Measurements from ENCODE around the gene ULBP2.
"Not testable (repeated sequence)": the region's sequence is repeated elsewhere in the genome, so short reads cannot be mapped to it uniquely, and the experiment has no call there.

The ULBP2 gene

DNA sequence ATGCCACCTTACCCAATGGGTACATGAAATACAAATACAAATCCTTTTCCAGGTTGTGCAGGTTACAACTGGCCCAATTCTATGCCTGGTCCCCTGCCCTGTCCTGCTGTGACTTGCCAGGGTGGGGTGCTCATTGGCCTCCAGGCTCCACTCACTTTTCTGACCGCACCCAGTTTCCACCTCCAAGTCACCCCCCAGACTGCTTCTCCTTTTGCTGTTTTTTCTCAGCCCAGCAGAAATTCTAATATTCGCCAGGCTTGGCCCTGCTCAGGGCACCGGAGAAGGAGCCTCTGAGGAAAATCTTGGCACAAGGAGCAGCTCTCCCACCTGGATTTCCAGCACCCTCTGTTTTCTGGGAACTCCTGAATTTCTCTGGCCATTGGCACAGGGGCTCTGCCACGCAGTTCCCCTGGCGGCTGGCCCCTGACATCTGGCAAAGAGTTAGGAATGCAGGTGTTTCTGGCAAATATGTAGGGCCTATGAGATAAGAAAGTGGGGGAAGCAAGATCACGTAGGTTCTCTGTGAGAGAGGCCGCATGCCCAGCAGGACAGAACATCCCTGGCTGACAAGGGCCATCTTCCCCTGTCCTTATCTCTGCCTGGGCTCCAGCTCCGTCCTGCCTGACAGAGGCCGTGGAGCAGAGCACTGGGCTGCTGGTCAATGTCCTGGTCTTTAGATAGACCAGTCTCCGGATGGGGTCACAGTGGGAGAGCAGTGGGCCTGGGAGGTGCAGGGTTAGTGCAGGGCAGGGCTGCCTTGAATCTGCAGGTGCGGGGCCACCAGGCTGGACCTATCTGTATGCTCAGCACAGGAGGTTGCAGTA lies 41.0 kb upstream of the ULBP2 start:
- H3K27ac ChIP-seq (ENCODE audit: low read length), result no peak overlapping the region
- H3K27me3 ChIP-seq (ENCODE audit: low read depth, low read length), result no peaks in the 10 kb centered on the region
- H3K9me3 ChIP-seq (ENCODE audit: control insufficient read depth in 1 of 2, low read length in 2 of 2), result no peaks in the 10 kb centered on the region
- peaks cover 14 to 19% of the 10 kb centered on the region in 2 donors for H3K4me1 ChIP-seq (ENCODE audit: control insufficient read depth in 1 of 2, insufficient read depth in 2 of 2, low read length in 2 of 2)
- no peak overlapping the region for H3K4me3 ChIP-seq (ENCODE audit: low read depth in 1 of 2, low read length in 2 of 2)
- no peaks in the 10 kb centered on the region for H3K36me3 ChIP-seq (ENCODE audit: control insufficient read depth in 1 of 2, insufficient read depth in 2 of 2, low read length in 2 of 2)

DNA sequence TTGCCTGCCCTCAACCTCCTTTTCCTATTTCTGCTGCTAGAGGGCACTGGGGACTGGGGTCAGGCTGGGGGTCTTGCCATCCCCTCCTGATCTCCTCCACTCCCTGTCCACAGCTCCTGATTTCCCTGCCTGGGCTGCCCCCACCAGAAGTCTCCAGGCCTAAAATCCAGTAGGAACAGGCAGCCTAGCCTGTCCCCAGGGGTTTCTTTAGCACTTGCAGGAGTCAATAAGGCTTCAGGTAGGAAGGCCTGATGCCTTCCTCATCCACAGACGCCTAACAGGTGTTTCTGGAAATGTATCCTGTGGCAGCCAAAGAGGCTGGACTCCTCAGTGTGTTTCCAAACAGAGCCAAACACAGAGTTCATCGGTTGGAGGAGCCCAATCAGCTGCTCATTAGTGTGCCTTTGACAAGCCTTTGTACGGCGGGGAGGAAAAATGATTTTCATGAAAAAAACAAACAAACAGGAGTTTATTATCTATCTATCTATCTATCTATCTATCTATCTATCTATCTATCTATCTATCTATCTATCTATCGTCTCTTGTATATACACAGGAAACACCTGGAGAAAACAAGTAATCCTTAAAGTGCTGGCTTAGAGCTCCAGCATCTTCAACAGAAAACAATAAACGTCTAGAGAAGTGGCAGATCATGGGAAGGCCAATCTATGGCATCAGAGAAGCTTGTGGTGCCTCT lies 40.2 kb upstream of the ULBP2 start:
- Histone ChIP-seq H3K9me3 (ENCODE audit: control insufficient read depth in 1 of 2, low read length in 2 of 2) (no peaks in the 10 kb centered on the region), H3K36me3 (ENCODE audit: control insufficient read depth in 1 of 2, insufficient read depth in 2 of 2, low read length in 2 of 2) (no peaks in the 10 kb centered on the region), H3K27ac (ENCODE audit: low read length) (no peak overlapping the region), H3K4me1 (ENCODE audit: control insufficient read depth in 1 of 2, insufficient read depth in 2 of 2, low read length in 2 of 2) (peaks cover 7 to 11% of the 10 kb centered on the region in 2 donors), H3K27me3 (ENCODE audit: low read depth, low read length) (no peaks in the 10 kb centered on the region), H3K4me3 (ENCODE audit: low read depth in 1 of 2, low read length in 2 of 2) (no peak overlapping the region)

DNA sequence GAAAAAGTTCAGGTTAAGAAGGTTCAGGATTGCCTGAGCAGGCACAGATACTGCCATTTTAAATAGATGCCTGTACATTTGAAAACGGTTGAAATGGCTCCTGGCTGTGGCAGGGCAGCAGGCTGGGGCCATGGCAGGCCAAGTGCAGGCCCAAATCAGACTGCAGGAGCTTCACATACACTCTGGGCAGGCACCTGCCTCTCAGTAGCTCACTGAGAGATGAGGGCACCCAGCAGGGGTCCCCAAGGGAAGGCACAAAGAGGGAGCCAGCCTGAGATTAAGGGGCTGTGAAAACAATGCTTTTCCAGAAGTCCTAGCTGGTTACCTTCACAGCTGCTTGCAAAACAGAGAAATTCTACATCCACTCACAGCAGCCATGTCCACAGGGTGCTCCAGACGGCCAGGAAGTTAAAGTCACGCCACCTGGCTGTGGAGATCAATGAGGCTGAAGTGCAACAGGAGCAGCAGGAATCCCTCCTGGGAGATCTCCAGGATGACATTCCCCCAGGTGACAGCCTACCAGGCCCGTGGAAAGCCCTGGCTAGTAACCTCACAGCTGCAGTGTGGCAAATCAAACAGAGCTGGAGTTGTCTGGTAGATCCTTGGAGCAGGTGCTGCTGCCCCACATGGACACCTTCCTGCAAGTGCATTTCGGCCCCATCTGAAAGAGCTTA lies 37.7 kb upstream of the ULBP2 start:
- Histone ChIP-seq H3K27me3 (ENCODE audit: low read depth, low read length) (no peaks in the 10 kb centered on the region), H3K9me3 (ENCODE audit: control insufficient read depth in 1 of 2, low read length in 2 of 2) (no peaks in the 10 kb centered on the region), H3K4me1 (ENCODE audit: control insufficient read depth in 1 of 2, insufficient read depth in 2 of 2, low read length in 2 of 2) (no peaks in the 10 kb centered on the region), H3K36me3 (ENCODE audit: control insufficient read depth in 1 of 2, insufficient read depth in 2 of 2, low read length in 2 of 2) (no peaks in the 10 kb centered on the region), H3K27ac (ENCODE audit: low read length) (no peak overlapping the region), H3K4me3 (ENCODE audit: low read depth in 1 of 2, low read length in 2 of 2) (no peak overlapping the region)

DNA sequence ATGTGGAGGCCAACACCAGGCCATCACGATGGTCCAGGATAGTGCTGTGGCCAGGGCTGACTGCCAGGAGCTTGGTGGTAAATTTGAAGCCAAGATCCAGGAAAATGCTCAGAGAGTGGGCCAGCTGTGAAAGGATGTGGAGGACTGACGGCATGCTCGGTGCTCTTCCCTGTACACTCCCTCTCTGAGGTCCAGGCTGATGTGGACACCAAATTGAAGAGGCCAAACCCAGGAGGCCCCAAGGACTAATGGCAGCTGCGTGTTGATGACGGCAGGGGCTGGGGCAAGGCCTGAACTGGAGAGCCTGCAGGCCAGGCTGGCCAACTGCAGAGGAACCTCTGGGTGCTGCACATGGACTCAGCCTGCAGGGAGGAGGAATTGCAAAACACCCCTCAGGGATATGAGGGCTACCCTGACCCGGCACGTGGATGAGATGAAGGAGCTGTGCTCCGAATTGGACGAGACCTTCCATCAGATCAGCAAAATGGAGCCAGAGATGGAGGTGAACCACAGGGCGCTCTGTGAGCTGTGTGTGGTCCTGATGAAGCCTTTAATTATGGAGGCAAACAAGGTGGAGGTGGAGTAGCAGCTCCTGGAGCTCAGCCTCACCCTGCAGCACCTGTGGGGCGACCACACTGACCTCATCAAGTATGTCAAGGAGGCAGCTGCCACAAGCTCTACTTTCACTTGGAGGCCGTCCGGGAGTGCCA lies 37.0 kb upstream of the ULBP2 start:
- Histone ChIP-seq H3K4me3 (ENCODE audit: low read depth in 1 of 2, low read length in 2 of 2) (no peak overlapping the region), H3K4me1 (ENCODE audit: control insufficient read depth in 1 of 2, insufficient read depth in 2 of 2, low read length in 2 of 2) (no peaks in the 10 kb centered on the region), H3K36me3 (ENCODE audit: control insufficient read depth in 1 of 2, insufficient read depth in 2 of 2, low read length in 2 of 2) (no peaks in the 10 kb centered on the region), H3K27me3 (ENCODE audit: low read depth, low read length) (no peaks in the 10 kb centered on the region), H3K9me3 (ENCODE audit: control insufficient read depth in 1 of 2, low read length in 2 of 2) (no peaks in the 10 kb centered on the region), H3K27ac (ENCODE audit: low read length) (no peak overlapping the region)

DNA sequence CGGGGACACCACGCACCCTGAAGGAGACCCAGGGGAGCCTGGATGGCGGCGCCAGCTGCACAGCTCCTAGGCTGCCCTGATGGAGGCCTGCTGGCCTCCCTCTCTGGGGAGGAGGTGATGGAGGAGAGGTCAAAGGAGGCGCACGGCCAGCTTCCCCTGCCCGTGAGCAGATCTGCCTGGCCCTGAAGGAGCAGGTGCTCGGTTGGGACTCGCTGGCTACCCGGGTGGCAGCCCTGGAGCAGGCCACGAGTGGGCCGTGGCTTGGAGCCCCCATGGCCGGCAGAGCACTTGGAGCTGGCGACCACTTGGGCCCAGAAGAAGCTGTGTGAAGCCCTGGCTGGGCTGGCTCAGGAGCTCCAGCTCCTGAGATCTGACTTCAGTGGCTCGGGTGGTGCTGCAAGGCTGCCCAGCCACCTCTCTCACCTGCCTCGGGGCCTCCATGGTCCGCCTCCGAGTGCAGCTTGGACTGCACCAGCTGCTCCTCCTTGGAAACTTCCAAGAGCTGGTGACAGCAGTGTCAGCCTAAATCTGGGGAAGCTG lies 36.4 kb upstream of the ULBP2 start:
- H3K36me3 ChIP-seq (ENCODE audit: control insufficient read depth in 1 of 2, insufficient read depth in 2 of 2, low read length in 2 of 2), result no peaks in the 10 kb centered on the region
- no peak overlapping the region for H3K27ac ChIP-seq (ENCODE audit: low read length)
- H3K4me1 ChIP-seq (ENCODE audit: control insufficient read depth in 1 of 2, insufficient read depth in 2 of 2, low read length in 2 of 2), result no peaks in the 10 kb centered on the region
- H3K4me3 ChIP-seq (ENCODE audit: low read depth in 1 of 2, low read length in 2 of 2), result no peak overlapping the region
- no peaks in the 10 kb centered on the region for H3K27me3 ChIP-seq (ENCODE audit: low read depth, low read length)
- H3K9me3 ChIP-seq (ENCODE audit: control insufficient read depth in 1 of 2, low read length in 2 of 2), result no peaks in the 10 kb centered on the region

DNA sequence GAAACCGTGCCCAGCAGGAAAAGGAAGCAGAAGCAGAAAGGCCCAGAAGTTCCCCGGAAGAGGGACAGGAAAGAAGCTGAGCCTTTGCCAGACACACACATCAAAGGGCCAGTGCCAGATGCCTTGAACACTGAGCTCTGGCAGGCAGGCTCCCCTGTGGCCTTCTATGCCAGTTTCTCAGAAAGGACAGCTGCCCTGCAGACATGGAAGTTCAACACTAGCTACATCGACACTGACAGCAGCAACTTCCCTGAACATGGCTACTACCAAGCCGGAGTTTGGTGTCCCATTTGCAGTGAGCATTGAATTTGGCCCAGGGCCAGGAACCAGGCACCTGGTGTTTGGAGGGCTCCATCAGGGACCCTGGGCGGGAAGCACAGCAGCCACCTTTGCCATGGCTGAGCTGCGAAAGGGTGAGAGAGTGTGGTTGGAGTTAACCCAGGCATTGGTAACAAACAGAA lies 35.9 kb upstream of the ULBP2 start:
- Histone ChIP-seq H3K9me3 (ENCODE audit: control insufficient read depth in 1 of 2, low read length in 2 of 2) (no peaks in the 10 kb centered on the region), H3K27ac (ENCODE audit: low read length) (no peak overlapping the region), H3K36me3 (ENCODE audit: control insufficient read depth in 1 of 2, insufficient read depth in 2 of 2, low read length in 2 of 2) (no peaks in the 10 kb centered on the region), H3K4me1 (ENCODE audit: control insufficient read depth in 1 of 2, insufficient read depth in 2 of 2, low read length in 2 of 2) (no peaks in the 10 kb centered on the region), H3K4me3 (ENCODE audit: low read depth in 1 of 2, low read length in 2 of 2) (no peak overlapping the region), H3K27me3 (ENCODE audit: low read depth, low read length) (no peaks in the 10 kb centered on the region)

DNA sequence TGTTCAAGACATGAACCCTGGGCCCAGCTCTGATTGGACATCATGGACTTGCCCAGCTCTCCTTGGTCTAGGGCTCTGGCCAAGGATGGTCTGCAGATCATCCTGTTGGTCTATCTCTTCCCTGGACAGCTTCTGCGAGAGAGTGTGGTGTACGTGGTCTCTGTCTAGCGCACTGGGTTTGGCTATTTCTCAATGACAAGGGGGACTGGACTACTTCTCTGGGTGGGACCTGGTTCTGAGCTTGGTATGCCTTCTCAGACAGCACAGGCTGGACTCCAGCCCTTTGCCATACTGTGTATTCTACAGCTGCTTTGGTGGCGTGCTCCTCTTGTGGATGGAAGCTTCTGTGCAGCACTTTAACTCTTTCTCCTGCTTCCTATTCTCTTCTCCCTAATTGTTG lies 35.4 kb upstream of the ULBP2 start:
- H3K27ac ChIP-seq (ENCODE audit: low read length), result no peak overlapping the region
- H3K4me1 ChIP-seq (ENCODE audit: control insufficient read depth in 1 of 2, insufficient read depth in 2 of 2, low read length in 2 of 2), result no peaks in the 10 kb centered on the region
- H3K4me3 ChIP-seq (ENCODE audit: low read depth in 1 of 2, low read length in 2 of 2), result no peak overlapping the region
- H3K27me3 ChIP-seq (ENCODE audit: low read depth, low read length), result no peaks in the 10 kb centered on the region
- no peaks in the 10 kb centered on the region for H3K36me3 ChIP-seq (ENCODE audit: control insufficient read depth in 1 of 2, insufficient read depth in 2 of 2, low read length in 2 of 2)
- H3K9me3 ChIP-seq (ENCODE audit: control insufficient read depth in 1 of 2, low read length in 2 of 2), result no peaks in the 10 kb centered on the region

DNA sequence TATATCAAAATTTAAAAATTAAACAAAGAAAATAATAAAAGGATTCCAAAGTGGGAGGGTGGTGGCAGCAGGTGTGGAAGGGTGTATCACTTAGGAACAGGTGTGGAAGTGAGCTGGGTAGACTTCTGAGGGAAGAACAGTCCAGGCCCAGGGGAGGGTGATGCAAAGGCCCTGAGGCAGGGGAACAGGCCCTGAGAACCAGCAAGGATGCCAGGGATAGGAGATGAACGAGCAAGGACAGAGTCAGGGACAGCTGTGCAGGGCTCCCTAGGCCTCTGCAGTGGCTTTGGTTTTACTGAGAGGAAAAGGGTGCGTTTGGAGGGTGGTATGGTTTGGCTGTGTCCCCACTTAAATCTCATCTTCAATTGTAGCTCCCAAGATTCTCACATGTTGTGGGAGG lies 34.5 kb upstream of the ULBP2 start:
- Histone ChIP-seq H3K36me3 (ENCODE audit: control insufficient read depth in 1 of 2, insufficient read depth in 2 of 2, low read length in 2 of 2) (no peaks in the 10 kb centered on the region), H3K27ac (ENCODE audit: low read length) (no peak overlapping the region), H3K4me3 (ENCODE audit: low read depth in 1 of 2, low read length in 2 of 2) (no peak overlapping the region), H3K4me1 (ENCODE audit: control insufficient read depth in 1 of 2, insufficient read depth in 2 of 2, low read length in 2 of 2) (no peaks in the 10 kb centered on the region), H3K9me3 (ENCODE audit: control insufficient read depth in 1 of 2, low read length in 2 of 2) (no peaks in the 10 kb centered on the region), H3K27me3 (ENCODE audit: low read depth, low read length) (no peaks in the 10 kb centered on the region)

DNA sequence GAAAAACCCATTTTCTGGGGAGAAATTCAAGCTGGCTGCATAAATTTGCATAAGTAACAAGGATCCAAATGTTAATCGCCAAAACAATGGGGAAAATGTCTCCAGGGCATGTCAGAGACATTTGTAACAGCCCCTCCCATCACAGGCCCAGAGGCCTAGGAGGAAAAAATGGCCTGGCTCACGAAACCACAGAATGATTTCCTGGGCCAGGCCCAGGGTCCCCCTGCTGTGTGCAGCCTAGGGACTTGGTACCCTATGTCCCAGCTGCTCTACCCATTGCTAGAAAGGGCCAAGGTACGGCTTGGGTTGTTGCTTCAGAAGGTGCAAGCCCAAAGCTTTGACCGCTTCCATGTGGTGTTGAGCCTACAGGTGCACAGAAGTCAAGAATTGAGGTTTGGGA lies 33.3 kb upstream of the ULBP2 start:
- H3K4me3 ChIP-seq (ENCODE audit: low read depth in 1 of 2, low read length in 2 of 2); H3K9me3 ChIP-seq (ENCODE audit: control insufficient read depth in 1 of 2, low read length in 2 of 2); H3K4me1 ChIP-seq (ENCODE audit: control insufficient read depth in 1 of 2, insufficient read depth in 2 of 2, low read length in 2 of 2); H3K27me3 ChIP-seq (ENCODE audit: low read depth, low read length); H3K36me3 ChIP-seq (ENCODE audit: control insufficient read depth in 1 of 2, insufficient read depth in 2 of 2, low read length in 2 of 2); H3K27ac ChIP-seq (ENCODE audit: low read length): not testable (repeated sequence)

DNA sequence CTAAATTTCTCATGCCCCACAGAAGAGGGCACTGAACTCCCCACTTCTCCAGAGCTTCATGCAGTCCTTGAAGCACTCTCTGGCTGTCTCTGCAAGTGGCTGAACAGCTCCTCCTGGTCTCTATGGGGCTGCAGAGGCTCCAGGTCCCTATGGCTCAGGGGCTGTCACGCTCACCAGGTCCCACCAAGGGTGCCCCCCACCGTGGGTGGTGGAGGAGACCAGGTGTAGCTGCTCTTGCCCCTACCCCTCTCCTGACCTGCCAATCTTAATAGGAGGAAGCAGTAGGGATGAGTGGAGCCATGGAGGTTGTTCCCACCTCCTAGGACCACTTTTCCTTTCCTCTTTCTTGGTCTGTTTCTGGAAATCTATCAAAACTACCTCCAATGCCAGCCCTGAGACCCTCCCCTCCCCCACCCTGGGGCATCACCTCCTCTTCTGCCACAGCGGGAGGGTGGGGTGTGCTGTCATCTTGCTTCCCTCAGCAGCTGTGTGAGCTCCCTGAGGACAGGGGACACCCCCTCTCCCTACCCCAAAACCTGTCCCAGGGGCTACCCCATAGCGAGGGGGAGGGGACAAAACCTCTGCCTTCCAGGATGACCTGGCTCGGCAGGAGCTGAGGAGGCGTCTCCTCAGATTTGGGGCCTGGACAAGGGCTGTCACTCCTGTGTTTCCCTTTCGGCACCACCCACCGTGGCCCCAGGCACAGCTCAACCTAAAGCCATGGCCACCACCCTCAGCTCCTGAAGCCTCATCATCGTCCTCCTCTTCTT lies 31.9 kb upstream of the ULBP2 start:
- H3K36me3 ChIP-seq (ENCODE audit: control insufficient read depth in 1 of 2, insufficient read depth in 2 of 2, low read length in 2 of 2), result no peaks in the 10 kb centered on the region
- H3K9me3 ChIP-seq (ENCODE audit: control insufficient read depth in 1 of 2, low read length in 2 of 2), result no peaks in the 10 kb centered on the region
- no peak overlapping the region for H3K27ac ChIP-seq (ENCODE audit: low read length)
- H3K4me1 ChIP-seq (ENCODE audit: control insufficient read depth in 1 of 2, insufficient read depth in 2 of 2, low read length in 2 of 2), result no peaks in the 10 kb centered on the region
- no peak overlapping the region for H3K4me3 ChIP-seq (ENCODE audit: low read depth in 1 of 2, low read length in 2 of 2)
- no peaks in the 10 kb centered on the region for H3K27me3 ChIP-seq (ENCODE audit: low read depth, low read length)

All from muscle layer of duodenum (tissue), 2 donors.